HG03097 (cell line): ENCODE results near the gene ABCC2.
"Not testable (repeated sequence)": the region's sequence is repeated elsewhere in the genome, so short reads cannot be mapped to it uniquely, and the experiment has no call there.

ENCODE experiments used
- ATAC-seq: cut with Tn5 transposase; IDR thresholded peaks from one replicate; pipeline ENCODE4 v1.9.1; 2021; ENCODE audit not compliant: unreplicated experiment, low FRiP score

ABCC2 gene

DNA sequence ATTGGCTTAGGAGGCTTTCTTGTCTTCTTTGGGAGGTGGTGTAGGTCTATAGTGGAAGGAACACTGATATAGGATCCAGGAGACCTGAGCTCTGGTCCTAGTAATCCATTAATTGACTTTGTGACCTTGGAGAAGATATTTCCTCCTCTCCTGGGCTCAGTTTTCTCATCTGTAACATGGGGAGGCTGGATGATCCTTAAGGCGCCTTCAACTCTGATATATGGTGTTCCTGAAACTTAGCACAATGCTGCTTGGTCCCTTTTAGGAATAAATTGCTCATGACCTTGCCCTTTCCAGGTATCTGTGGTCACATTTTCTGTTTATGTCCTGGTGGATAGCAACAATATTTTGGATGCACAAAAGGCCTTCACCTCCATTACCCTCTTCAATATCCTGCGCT lies 25.3 kb downstream of the ABCC2 start:
- no peak for ATAC-seq

DNA sequence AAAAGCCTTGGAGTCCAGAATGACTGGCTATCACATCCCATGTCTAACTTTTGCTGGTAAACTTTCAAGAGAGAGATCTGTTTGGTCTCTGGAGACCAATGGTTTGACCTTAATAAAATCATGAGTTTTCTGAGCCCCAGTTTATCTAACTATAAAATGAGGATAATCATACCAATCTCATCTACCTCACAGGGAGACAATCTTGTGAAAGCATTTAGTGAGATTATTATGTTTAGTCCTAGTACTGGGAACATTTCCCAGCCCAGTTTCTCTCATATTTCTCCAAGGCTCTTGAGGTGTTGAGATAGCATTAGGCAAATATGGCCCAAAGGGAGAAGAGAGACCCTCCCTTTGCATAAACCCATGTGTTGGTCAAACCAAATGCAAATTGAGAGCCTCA lies 25.8 kb downstream of the ABCC2 start:
- ATAC-seq = no peak

DNA sequence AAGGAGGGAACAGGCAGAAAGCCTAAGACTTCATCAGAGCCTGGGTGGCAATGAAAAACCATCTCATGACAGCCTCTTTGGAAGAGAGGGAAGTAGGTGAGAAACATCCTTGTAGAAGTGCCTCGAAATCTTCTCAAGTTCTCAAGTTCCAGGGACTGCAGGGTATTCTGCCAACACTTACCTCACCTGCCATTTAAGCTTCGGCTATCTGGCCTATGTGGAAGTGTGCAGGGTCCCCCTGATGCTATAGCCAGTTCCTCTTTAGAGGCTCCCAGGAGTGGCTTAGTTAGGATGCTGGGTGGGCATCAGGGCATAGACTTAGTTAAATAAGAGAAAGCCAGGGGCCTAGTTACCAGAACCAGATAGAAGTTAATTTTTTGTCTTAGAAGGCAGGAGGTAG lies 27.0 kb downstream of the ABCC2 start:
- ATAC-seq = no peak

- ATAC-seq = no peak
Measured at GRCh38 chr10:99809931-99810615, 27.6 kb downstream of the ABCC2 start.

- no peak for ATAC-seq
Measured at GRCh38 chr10:99812177-99812576, 29.7 kb downstream of the ABCC2 start.

- no peak for ATAC-seq
Measured at GRCh38 chr10:99814143-99814542, 31.7 kb downstream of the ABCC2 start.

DNA sequence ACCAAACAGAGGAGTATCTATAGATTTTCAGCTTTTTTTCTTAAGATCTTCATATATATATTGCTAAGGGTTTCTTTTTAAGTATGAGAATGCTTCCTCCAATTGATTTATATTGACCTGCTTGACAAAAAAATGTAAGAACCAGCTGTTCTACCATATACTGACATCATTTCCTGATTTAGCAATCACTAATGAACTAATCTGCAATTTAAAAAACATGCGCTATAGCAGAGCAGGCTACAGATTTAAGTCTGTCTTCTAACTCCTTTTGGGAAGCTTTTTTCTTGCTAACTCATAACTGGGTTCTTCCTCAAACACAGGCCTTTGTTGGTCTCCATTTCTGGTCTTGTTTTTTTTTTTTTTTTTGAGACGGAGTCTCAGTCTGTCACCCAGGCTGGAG lies 33.2 kb downstream of the ABCC2 start:
- ATAC-seq = no peak

GRCh38 chr10:99827936-99828335 lies 45.5 kb downstream of the ABCC2 start:
- ATAC-seq = no peak

DNA sequence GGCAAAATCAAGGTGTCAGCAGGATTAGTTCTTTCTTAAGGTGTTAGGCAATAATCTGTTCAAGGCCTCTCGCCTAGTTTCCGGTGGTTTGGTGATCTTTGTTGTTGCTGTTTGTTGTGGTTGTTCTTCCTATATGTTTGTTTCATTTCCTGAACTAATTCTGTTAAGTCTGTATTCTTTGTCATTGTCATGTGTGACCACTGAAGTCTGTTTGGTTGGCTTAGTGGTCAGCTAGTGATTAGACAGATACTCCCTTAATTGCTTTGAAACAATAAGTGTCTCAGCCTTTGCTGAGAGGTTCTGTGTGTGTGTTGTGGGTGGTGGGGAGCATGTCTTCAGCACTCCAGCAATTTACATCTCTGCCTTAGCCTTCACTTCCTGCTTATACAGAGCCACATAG lies 46.0 kb downstream of the ABCC2 start:
- ATAC-seq = no peak

- no peak for ATAC-seq
Measured at GRCh38 chr10:99832439-99832838, 50.0 kb downstream of the ABCC2 start.

- ATAC-seq = no peak
Measured at GRCh38 chr10:99834410-99834809, 52.0 kb downstream of the ABCC2 start.

DNA sequence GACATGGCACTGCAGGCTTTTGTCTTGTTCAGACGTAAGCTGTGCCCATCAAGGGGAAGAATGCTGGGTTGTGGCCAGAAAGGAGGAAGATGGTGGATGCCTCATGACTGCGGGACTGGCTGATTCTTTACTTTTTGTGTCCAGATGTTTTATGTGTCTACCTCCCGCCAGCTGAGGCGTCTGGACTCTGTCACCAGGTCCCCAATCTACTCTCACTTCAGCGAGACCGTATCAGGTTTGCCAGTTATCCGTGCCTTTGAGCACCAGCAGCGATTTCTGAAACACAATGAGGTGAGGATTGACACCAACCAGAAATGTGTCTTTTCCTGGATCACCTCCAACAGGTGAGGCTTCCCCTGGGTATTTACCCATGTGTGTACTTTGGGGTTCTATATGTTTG lies 53.5 kb downstream of the ABCC2 start:
- no peak for ATAC-seq

DNA sequence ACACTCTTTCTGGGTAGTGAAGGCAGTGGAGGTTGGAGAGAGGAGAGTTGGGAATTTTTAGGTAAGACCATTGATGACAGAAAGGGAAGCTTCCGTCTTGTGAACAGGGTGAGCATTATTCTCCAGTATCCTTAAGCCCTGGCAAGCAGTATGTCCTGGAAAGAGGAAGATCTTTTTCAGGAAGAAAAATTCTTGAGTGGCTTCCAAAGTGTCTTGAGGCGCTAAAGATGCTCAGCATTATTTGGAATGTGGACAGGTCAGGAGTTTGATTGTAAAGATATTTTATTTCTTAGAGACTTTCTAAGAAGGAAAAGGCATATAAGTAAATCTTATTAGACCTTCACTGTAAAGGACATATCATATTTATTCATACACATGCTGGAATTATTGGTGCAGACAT lies 54.3 kb downstream of the ABCC2 start:
- ATAC-seq = no peak

DNA sequence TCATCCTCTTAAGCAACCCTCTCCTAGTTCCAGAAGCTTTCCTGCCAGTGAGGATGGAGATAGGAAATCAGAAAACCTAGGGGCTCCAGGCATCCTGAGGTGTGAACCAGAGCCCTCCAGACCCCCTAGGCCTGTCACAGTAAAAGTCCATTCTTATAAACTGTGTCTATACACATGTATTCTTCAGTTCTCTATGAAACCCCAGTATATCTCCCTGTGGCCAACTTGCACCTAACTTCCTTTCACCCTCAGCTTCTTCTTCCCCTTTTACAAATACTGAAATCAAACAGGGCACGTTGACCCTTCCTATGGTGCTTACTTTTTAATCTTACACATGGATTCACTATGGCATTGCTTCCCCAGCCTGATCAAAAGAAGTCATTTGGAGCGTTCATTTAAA lies 58.4 kb downstream of the ABCC2 start:
- not testable (repeated sequence) for ATAC-seq

DNA sequence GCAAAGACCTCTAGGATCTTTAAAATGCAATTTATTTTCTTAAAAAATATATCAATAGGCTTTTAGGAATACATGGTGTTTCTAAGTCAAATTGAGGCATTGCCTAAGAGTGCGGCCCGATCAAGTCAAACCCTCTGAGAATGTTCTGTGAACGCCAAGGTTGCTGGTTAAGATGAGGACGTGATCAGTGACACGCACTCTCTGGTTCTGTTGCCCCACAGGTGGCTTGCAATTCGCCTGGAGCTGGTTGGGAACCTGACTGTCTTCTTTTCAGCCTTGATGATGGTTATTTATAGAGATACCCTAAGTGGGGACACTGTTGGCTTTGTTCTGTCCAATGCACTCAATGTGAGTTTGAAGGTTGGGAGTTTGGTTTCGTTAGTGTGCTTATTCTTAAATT lies 59.3 kb downstream of the ABCC2 start:
- no peak for ATAC-seq

GRCh38 chr10:99843310-99843709 lies 60.9 kb downstream of the ABCC2 start:
- ATAC-seq = no peak

DNA sequence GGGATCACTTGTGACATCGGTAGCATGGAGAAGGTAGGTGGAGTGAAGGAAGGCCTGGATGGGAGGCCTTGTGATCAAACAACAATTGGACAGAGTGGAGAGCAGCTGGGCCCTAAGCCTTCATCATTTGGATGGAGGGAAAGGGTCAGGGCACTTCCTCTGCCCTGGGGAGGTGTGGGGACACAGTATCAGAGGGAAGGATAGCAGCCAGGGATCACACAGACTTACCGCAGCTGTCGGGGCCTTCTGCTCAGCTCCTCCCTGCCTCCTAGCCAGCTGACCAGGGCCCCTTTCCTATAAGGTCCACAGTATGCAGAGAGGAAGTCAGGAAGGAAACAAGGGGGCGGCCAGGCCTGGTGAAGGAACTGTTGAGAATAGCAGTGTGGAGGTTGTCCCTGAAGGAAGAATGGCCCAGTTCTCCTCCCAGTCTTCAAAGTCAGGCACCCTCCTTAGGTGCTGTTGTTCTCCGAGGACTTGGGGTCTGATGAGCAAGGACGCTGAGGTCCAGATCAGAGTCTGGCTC lies 62.1 kb downstream of the ABCC2 start:
- no peak for ATAC-seq

DNA sequence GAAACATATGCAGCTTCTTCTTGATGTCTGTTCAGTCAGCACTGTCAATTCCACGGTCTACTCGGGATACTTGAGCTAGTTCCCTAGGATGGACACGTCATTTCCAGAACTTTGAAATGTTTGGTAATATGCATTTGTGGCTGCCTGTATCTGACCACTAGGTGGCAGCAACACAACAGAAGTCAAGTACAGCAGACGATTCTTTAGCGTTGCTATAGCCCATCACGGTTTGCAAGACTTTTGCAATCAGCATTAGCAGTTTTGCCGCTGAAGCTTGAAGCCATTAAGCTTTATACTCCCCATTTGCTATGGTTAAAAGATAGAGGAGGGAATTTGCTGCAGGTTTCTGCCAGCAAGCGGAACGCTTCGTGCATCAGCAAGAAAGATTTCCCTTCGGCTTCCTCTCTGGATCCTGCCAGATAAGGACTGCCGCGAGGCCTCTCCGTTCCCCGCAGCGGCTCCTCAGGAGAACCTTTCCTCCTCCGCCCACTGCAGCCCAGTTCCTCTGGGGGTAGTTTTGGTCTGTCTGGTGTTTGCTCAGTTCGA lies 63.5 kb downstream of the ABCC2 start:
- ATAC-seq = no peak

GRCh38 chr10:99849057-99849456 lies 66.6 kb downstream of the ABCC2 start:
- ATAC-seq = no peak

GRCh38 chr10:99849536-99849935 lies 67.1 kb downstream of the ABCC2 start:
- ATAC-seq = no peak

GRCh38 chr10:99850021-99850766 lies 67.8 kb downstream of the ABCC2 start:
- no peak for ATAC-seq
